H1 (cell line): Measurements from ENCODE around the gene EGF. TPM values are rescaled to one million over a fixed set of nuclear protein-coding genes. Genes with fewer than 3 reads are reported as not detected.
"Not testable (repeated sequence)": the region's sequence is repeated elsewhere in the genome, so short reads cannot be mapped to it uniquely, and the experiment has no call there.

Experiments
- CTCF ChIA-PET: fragments of 300-600 bp; sonication (Branson Sonifier 250); formaldehyde crosslinking; loops from one replicate; lab custom pipeline; 2021; ENCODE audit not compliant: partially characterized antibody; lab: Charles Lee
- POLR2A ChIA-PET: fragments of 300-600 bp; sonication (Branson Sonifier 250); formaldehyde crosslinking; loops from one replicate; lab custom pipeline; 2021; ENCODE audit warnings: inconsistent platforms; ENCODE audit not compliant: partially characterized antibody; lab: Charles Lee
- DNase-seq, 2 experiments: peaks; one replicate each; pipeline versions ENCODE4 v3.0.0 to v3.0.0-alpha.2; 2010 to 2022; ENCODE audit warnings: low spot score in 2 of 2, low read depth in 1 of 2, mixed read lengths in 1 of 2
- FAIRE-seq: peaks from 2 replicates; lab custom pipeline; 2011; peaks lifted over from hg19 to GRCh38; lab: Jason Lieb, UNC
- H2AFZ ChIP-seq: 2 replicates; pipeline ENCODE4 v1.8.1; 2012; ENCODE audit warnings: low read length, inconsistent platforms
- H2AK5ac ChIP-seq: 2 replicates; pipeline ENCODE4 v1.6.1; 2013; ENCODE audit warnings: low read depth, low read length
- H2BK120ac ChIP-seq: replicated peaks from 2 replicates; pipeline ENCODE3; 2013; ENCODE audit warnings: low read depth, low read length, inconsistent platforms
- H2BK12ac ChIP-seq: 2 replicates; pipeline ENCODE4 v1.6.1; 2013; ENCODE audit warnings: low read depth, low read length
- H2BK15ac ChIP-seq: 2 replicates; pipeline ENCODE4 v1.6.1; 2013; ENCODE audit warnings: low read length
- H2BK20ac ChIP-seq: 2 replicates; pipeline ENCODE4 v1.6.1; 2013; ENCODE audit warnings: low read length
- H2BK5ac ChIP-seq: 2 replicates; pipeline ENCODE4 v1.6.1; 2013; ENCODE audit warnings: low read depth, low read length
- H3K14ac ChIP-seq: 2 replicates; pipeline ENCODE4 v1.6.1; 2013; ENCODE audit warnings: inconsistent platforms; ENCODE audit not compliant: insufficient read length
- H3K18ac ChIP-seq: 2 replicates; pipeline ENCODE4 v1.6.1; 2013; ENCODE audit warnings: low read length; ENCODE audit errors: extremely low read depth
- H3K23ac ChIP-seq: 2 replicates; pipeline ENCODE4 v1.6.1; 2013; ENCODE audit warnings: inconsistent platforms; ENCODE audit not compliant: insufficient read length
- H3K23me2 ChIP-seq: 2 replicates; pipeline ENCODE4 v1.6.1; 2013; ENCODE audit warnings: low read depth, low read length
- H3K27ac ChIP-seq: 2 replicates; pipeline ENCODE4 v1.6.1; 2011; ENCODE audit warnings: low read depth, low read length, inconsistent platforms
- H3K27me3 ChIP-seq, 4 experiments: replicated peaks in 1 of 4; 1 replicate in 1 of 4; 2 replicates in 3 of 4; pipeline versions ENCODE4 v1.6.1 to v1.8.1; 2011 to 2013; ENCODE audit warnings: low read length in 3 of 4, mild to moderate bottlenecking in 3 of 4, inconsistent platforms in 2 of 4, mixed read lengths in 2 of 4, moderate library complexity in 1 of 4; ENCODE audit not compliant: control insufficient read depth in 3 of 4, insufficient read depth in 3 of 4; ENCODE audit errors: extremely low read depth in 1 of 4
- H3K36me3 ChIP-seq, 4 experiments: 2 replicates each; pipeline versions ENCODE4 v1.6.1 to v1.8.1; 2011 to 2013; ENCODE audit warnings: mild to moderate bottlenecking in 4 of 4, low read length in 3 of 4, moderate library complexity in 2 of 4, control low read depth in 1 of 4, inconsistent platforms in 1 of 4; ENCODE audit not compliant: insufficient read depth in 4 of 4, control insufficient read depth in 2 of 4
- H3K4ac ChIP-seq: replicated peaks from 2 replicates; pipeline ENCODE3; 2013; ENCODE audit warnings: low read length, low read depth, mixed read lengths, inconsistent platforms; ENCODE audit not compliant: insufficient read length
- H3K4me1 ChIP-seq, 4 experiments: replicated peaks in 1 of 4; 1 replicate in 1 of 4; 2 replicates in 3 of 4; pipeline versions ENCODE4 v1.6.1 to v1.8.1; 2011 to 2013; ENCODE audit warnings: low read length in 3 of 4, inconsistent platforms in 2 of 4, mixed read lengths in 1 of 4; ENCODE audit not compliant: insufficient read depth in 4 of 4, control insufficient read depth in 3 of 4
- H3K4me2 ChIP-seq, 2 experiments: 2 replicates each; pipeline versions ENCODE4 v1.6.1 to v1.8.1; 2011 to 2013; ENCODE audit warnings: low read depth in 2 of 2, low read length in 2 of 2, control low read depth in 1 of 2, inconsistent platforms in 1 of 2, mild to moderate bottlenecking in 1 of 2; ENCODE audit not compliant: insufficient read depth in 1 of 2
- H3K4me3 ChIP-seq, 4 experiments: fragments of 200-600, 300-600 bp in 1 of 4; sonication (generic), shearing (Covaris generic), sonication (Bioruptor Twin) in 1 of 4; 2 replicates each; pipeline versions ENCODE4 v1.5.1 to v1.8.1; 2011 to 2016; ENCODE audit warnings: low read length in 4 of 4, low read depth in 3 of 4, control low read depth in 2 of 4, inconsistent platforms in 2 of 4, mild to moderate bottlenecking in 2 of 4, mixed read lengths in 1 of 4, moderate library complexity in 1 of 4; ENCODE audit not compliant: insufficient read depth in 2 of 4; ENCODE audit errors: extremely low read depth in 1 of 4
- H3K56ac ChIP-seq: replicated peaks from 2 replicates; pipeline ENCODE3; 2013; ENCODE audit warnings: low read depth, mild to moderate bottlenecking, mixed read lengths, low read length, inconsistent platforms; ENCODE audit not compliant: insufficient read length
- H3K79me1 ChIP-seq: 2 replicates; pipeline ENCODE4 v1.6.1; 2013; ENCODE audit warnings: low read depth, low read length, control low read depth
- H3K79me2 ChIP-seq, 2 experiments: 2 replicates each; pipeline versions ENCODE4 v1.6.1 to v1.8.1; 2012 to 2013; ENCODE audit warnings: low read length in 2 of 2, mild to moderate bottlenecking in 2 of 2, inconsistent platforms in 1 of 2; ENCODE audit not compliant: insufficient read depth in 2 of 2, control insufficient read depth in 1 of 2
- H3K9ac ChIP-seq, 4 experiments: replicated peaks in 1 of 4; 1 replicate in 1 of 4; 2 replicates in 3 of 4; pipeline versions ENCODE4 v1.6.1 to v1.8.1; 2011 to 2013; ENCODE audit warnings: low read depth in 3 of 4, low read length in 3 of 4, control low read depth in 2 of 4, mild to moderate bottlenecking in 2 of 4, moderate library complexity in 2 of 4, inconsistent platforms in 1 of 4; ENCODE audit errors: extremely low read depth in 1 of 4
- H3K9me3 ChIP-seq, 2 experiments: 2 replicates each; pipeline versions ENCODE4 v1.6.1 to v1.8.1; 2012 to 2013; ENCODE audit warnings: mild to moderate bottlenecking in 2 of 2, moderate library complexity in 2 of 2, control low read depth in 1 of 2, inconsistent platforms in 1 of 2, low read depth in 1 of 2, low read length in 1 of 2, mixed read lengths in 1 of 2; ENCODE audit not compliant: insufficient read depth in 2 of 2
- H4K20me1 ChIP-seq, 2 experiments: replicated peaks in 1 of 2; 2 replicates each; pipeline versions ENCODE3 to v1.8.1; 2011 to 2013; ENCODE audit warnings: inconsistent platforms in 2 of 2, low read length in 2 of 2, mild to moderate bottlenecking in 1 of 2; ENCODE audit not compliant: insufficient read depth in 2 of 2, control insufficient read depth in 1 of 2
- H4K5ac ChIP-seq: 2 replicates; pipeline ENCODE4 v1.6.1; 2013; ENCODE audit warnings: low read length, low read depth, mixed read lengths, inconsistent platforms; ENCODE audit not compliant: insufficient read length
- H4K8ac ChIP-seq: 2 replicates; pipeline ENCODE4 v1.8.0; 2013; ENCODE audit warnings: mild to moderate bottlenecking, moderate library complexity, low read length, inconsistent platforms; ENCODE audit not compliant: insufficient read depth; ENCODE audit errors: extremely low read depth
- H4K91ac ChIP-seq: replicated peaks from 2 replicates; pipeline ENCODE3; 2013; ENCODE audit warnings: low read length, mixed read lengths, inconsistent platforms; ENCODE audit not compliant: insufficient read length
- EZH2 ChIP-seq: fragments of 200-600 bp; sonication (generic); IDR thresholded peaks from 2 replicates; pipeline ENCODE4 v1.7.1; 2012; ENCODE audit warnings: low read depth, mild to moderate bottlenecking, moderate library complexity, low read length, inconsistent platforms; ENCODE audit not compliant: severe bottlenecking
- WGBS, 2 experiments: shearing (Covaris generic) in 1 of 2; methylation state at CpG; one replicate each; pipeline versions ENCODE4 v1.1.6 to v1.1.7; 2013 to 2015; ENCODE audit warnings: low lambda C conversion rate in 2 of 2, mixed read lengths in 2 of 2, inconsistent platforms in 1 of 2, low coverage in 1 of 2, missing lambda C conversion rate in 1 of 2; ENCODE audit not compliant: insufficient replicate concordance in 2 of 2, insufficient coverage in 1 of 2, insufficient read length in 1 of 2; ENCODE audit errors: extremely low coverage in 1 of 2, missing lambda C conversion rate in 1 of 2; 5-methylcytosine and 5-hydroxymethylcytosine counted together
- polyA plus RNA-seq, 7 experiments: library from polyadenylated mRNA; depleted of rRNA in 3 of 7; stranded (reverse) in 5 of 7; unstranded in 2 of 7; fragments of >200 nt in 5 of 7; fragments of 200-250 nt in 2 of 7; gene quantifications; 1 replicate in 5 of 7; 2 replicates in 1 of 7; 4 replicates in 1 of 7; pipeline versions ENCODE4 v1.2.1 to v1.2.3, GENCODE V29; 2011 to 2013; ENCODE audit warnings: missing spikeins in 2 of 7, mixed read lengths in 2 of 7
- total RNA-seq: library from RNA; stranded (reverse); fragmentation: NEBNext Ultra II Directional; extraction: Animal tissue kit (Norgen Biotek cat#: 25700); gene quantifications from 2 replicates; pipeline ENCODE4 v1.2.1, GENCODE V29; 2021

EGF gene
- total and polyA plus RNA-seq, 2 of the 8 experiments (the other 6 are each of a cell fraction or from before 2014, with no cell fraction given), result 1.5 to 2.6 TPM

DNA sequence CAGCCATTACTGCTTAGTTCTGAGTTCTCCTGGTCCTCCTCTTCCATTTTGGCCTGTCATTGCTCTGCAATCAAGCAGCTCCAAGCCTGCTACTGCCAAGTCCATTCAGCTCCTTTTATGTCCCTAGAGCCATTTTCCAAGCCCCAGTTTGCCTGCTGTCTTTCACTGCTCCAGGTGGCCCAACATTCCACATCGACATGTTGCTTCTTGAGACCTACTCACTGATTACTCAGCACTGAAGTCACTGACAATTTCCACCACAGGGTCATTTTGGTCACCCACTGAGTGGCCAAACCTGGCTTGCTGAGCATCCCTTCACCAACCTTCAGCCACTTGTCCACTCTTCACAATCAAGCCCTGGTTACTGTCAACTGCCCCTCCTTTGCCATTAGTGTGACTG is 37.6 kb upstream of the EGF start (continued):
- no peak for TF ChIP-seq EZH2
- TF ChIP-seq, all 59 proteins: peak for 0

- H2BK5ac ChIP-seq, H2AFZ ChIP-seq, H3K23ac ChIP-seq, H2BK12ac ChIP-seq, H3K14ac ChIP-seq, H3K56ac ChIP-seq, H3K4ac ChIP-seq, H4K20me1 ChIP-seq, H3K9me3 ChIP-seq, FAIRE-seq, POLR2A ChIA-PET, DNase-seq, H2BK20ac ChIP-seq, H4K91ac ChIP-seq, H3K79me1 ChIP-seq, H3K27me3 ChIP-seq, H3K18ac ChIP-seq, H2AK5ac ChIP-seq, H3K79me2 ChIP-seq, H3K27ac ChIP-seq, H3K9ac ChIP-seq, H3K36me3 ChIP-seq, H2BK120ac ChIP-seq, H3K4me2 ChIP-seq, H4K5ac ChIP-seq, H3K4me3 ChIP-seq, H3K23me2 ChIP-seq, H2BK15ac ChIP-seq, H3K4me1 ChIP-seq, H4K8ac ChIP-seq, CTCF ChIA-PET: not testable (repeated sequence)
- 83% methylated on average over 1 of the region's 2 CpGs; no CpG with 5 or more reads in 1 of the 2 experiments for WGBS, 2 experiments
Measured at GRCh38 chr4:109875553-109875952, 37.1 kb upstream of the EGF start.
